ENCODE measurements around the gene ERVFRD-1.
"Not testable (repeated sequence)": the region's sequence is repeated elsewhere in the genome, so short reads cannot be mapped to it uniquely, and the experiment has no call there.

ERVFRD-1 gene

DNA sequence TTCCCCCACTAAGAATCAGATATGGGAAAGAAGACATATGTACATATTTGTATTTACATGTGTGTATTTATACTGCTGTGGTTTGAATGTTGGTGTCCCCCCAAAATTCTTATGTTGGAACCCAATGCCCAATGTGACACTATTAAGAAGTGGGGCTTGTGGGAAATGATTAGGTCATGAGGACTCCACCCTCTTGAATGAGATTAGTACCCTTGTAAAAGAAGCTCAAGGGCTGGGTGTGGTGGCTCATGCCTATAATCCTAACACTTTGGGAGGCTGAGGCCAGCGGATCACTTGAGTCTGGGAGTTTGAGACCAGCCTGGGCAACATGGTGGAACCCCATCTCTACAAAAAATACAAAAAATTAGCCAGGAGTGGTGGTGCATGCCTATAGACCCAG is 21.8 kb downstream of the ERVFRD-1 start:
- Histone ChIP-seq H3K27ac (no peak overlapping the region), H3K27me3 (no peaks in the 10 kb centered on the region), H3K9ac (no peak overlapping the region), H3K9me3 (replicated peaks in 1 of 11) (peaks cover 6 to 15% (median 9%) of the 10 kb centered on the region in 11 experiments; a peak in 16 of 22 replicates), H3K4me3 (no peak overlapping the region), H4K20me1 (peaks cover 0 to 3% (median 0%) of the 10 kb centered on the region in 11 experiments; a peak in 2 of 22 replicates), H3K4me2 (no peak overlapping the region), H3K36me3 (no peaks in the 10 kb centered on the region), H3K4me1 (peaks cover 8 to 21% (median 17%) of the 10 kb centered on the region in 10 experiments)
- no peak for TF ChIP-seq Cebpa-rat (IDR thresholded peaks at IDR 0.05)

DNA sequence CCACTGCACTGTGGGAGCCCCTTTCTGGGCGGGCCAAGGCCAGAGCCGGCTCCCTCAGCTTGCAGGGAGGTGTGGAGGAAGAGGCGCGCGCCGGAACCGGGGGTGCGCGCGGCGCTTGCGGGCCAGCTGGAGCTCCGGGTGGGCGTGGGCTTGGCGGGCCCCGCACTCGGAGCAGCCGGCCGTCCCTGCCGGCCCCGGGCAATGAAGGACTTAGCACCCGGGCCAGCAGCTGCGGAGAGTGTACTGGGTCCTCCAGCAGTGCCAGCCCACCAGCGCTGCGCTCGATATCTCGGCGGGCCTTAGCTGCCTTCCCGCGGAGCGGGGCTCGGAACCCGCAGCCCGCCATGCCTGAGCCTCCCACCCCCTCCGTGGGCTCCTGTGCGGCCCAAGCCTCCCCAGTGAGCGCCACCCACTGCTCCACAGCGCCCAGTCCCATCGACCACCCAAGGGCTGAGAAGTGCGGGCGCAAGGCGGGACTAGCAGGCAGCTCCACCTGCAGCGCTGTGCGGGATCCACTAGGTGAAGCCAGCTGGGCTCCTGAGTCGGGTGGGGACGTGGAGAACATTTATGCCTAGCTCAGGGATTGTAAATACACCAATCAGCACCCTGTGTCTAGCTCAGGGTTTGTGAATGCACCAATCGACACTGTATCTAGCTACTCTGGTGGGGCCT is 24.2 kb downstream of the ERVFRD-1 start:
- H3K4me1 ChIP-seq: peaks cover 0 to 13% (median 10%) of the 10 kb centered on the region in 10 experiments; a peak in 14 of 20 replicates
- H4K20me1 ChIP-seq, H3K9ac ChIP-seq, H3K36me3 ChIP-seq, H3K27me3 ChIP-seq, H3K4me3 ChIP-seq, H3K27ac ChIP-seq, H3K4me2 ChIP-seq: not testable (repeated sequence)
- peaks cover 6 to 15% (median 9%) of the 10 kb centered on the region in 11 experiments; a peak in 16 of 22 replicates for H3K9me3 ChIP-seq (replicated peaks in 1 of 11)

DNA sequence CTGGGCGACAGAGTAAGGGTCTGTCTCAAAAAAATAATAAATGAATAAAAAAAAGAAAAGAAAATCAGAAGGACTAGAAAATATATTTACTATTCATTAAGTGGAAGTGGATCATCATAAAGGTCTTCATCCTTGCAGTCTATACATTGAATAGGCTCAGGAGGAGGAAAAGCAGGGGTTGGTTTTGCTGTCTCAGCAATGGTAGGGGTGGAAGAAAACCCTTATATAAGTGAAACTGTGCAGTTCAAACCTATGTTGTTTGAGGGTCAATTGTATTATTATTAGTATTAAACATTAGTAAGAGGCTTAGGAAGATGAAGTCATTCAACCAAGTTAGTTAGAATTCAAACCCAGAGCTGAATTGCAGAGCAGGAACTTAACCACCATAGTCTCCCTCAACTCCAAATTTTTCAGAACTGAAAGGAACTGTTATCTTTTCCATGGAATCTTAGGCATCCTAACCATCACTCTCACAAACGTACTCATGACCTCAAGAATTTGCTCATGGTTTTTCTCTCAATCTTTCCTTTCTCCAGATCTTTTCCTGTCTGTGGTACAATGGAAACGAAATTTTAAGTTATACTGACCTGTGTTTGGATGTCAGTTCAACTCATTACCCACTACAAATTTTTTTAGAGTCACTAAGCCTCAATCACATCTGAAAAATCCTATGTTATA is 25.6 kb downstream of the ERVFRD-1 start:
- no peak overlapping the region for H3K4me2 ChIP-seq
- no peak for TF ChIP-seq Cebpa-rat (IDR thresholded peaks at IDR 0.05)
- no peaks in the 10 kb centered on the region for H4K20me1 ChIP-seq
- H3K4me3 ChIP-seq: no peak overlapping the region
- H3K27me3 ChIP-seq: no peaks in the 10 kb centered on the region
- H3K36me3 ChIP-seq: no peaks in the 10 kb centered on the region
- peaks cover 6 to 15% (median 9%) of the 10 kb centered on the region in 11 experiments; a peak in 16 of 22 replicates for H3K9me3 ChIP-seq (replicated peaks in 1 of 11)
- peaks cover 0 to 1% (median 0%) of the 10 kb centered on the region in 10 experiments; a peak in 3 of 20 replicates for H3K4me1 ChIP-seq
- no peak overlapping the region for H3K27ac ChIP-seq
- H3K9ac ChIP-seq: no peak overlapping the region

DNA sequence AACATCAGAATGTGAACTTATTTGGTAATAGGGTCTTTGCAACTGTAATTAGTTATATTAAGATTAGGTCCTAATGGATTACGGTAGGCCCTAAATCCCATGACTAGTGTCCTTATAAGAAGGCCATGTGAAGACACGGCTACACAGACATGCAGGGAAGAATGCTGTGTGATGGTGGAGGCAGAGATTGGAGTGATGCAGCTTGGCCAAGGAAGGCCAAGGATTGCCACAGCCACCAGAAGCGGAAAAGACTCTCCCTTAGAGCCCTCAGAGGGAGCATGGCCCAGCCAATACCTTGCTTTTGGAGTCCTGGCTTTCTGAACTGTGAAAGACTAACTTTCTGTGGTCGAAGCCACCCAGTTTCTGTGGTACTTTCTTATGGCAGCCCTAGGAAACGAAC is 27.6 kb downstream of the ERVFRD-1 start:
- Histone ChIP-seq H3K4me1 (no peaks in the 10 kb centered on the region), H3K27ac (no peak overlapping the region), H3K9ac (no peak overlapping the region), H3K9me3 (replicated peaks in 1 of 11) (peaks cover 6 to 15% (median 9%) of the 10 kb centered on the region in 11 experiments; a peak in 16 of 22 replicates), H3K4me3 (no peak overlapping the region), H3K36me3 (no peaks in the 10 kb centered on the region), H3K4me2 (no peak overlapping the region), H4K20me1 (no peaks in the 10 kb centered on the region), H3K27me3 (no peaks in the 10 kb centered on the region)
- no peak for TF ChIP-seq Cebpa-rat (IDR thresholded peaks at IDR 0.05)

DNA sequence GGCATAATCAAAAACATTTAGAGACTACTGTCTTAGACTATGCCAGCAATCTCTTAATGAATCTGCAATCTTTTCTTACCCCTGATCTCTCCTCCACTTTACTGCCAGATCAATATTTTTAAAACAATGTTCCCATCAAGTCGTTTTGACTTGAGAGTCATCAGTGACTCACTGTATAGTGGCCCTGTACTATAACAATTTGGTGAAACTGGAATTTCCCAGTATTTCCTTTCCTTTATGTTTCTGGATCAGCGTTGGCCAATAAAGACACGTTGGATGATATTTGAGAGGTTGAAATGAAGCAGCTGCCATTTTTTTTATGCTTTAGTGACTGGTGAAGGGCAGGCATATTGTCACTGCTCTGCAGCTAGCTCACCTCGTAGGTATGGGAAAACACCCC is 28.0 kb downstream of the ERVFRD-1 start:
- H3K4me3 ChIP-seq: no peak overlapping the region
- no peaks in the 10 kb centered on the region for H3K36me3 ChIP-seq
- no peaks in the 10 kb centered on the region for H3K4me1 ChIP-seq
- no peak overlapping the region for H3K27ac ChIP-seq
- H3K4me2 ChIP-seq: no peak overlapping the region
- no peak overlapping the region for H3K9ac ChIP-seq
- H3K27me3 ChIP-seq: no peaks in the 10 kb centered on the region
- H3K9me3 ChIP-seq (replicated peaks in 1 of 11): peaks cover 6 to 15% (median 9%) of the 10 kb centered on the region in 11 experiments; a peak in 16 of 22 replicates
- no peak for TF ChIP-seq Cebpa-rat (IDR thresholded peaks at IDR 0.05)
- H4K20me1 ChIP-seq: no peaks in the 10 kb centered on the region

DNA sequence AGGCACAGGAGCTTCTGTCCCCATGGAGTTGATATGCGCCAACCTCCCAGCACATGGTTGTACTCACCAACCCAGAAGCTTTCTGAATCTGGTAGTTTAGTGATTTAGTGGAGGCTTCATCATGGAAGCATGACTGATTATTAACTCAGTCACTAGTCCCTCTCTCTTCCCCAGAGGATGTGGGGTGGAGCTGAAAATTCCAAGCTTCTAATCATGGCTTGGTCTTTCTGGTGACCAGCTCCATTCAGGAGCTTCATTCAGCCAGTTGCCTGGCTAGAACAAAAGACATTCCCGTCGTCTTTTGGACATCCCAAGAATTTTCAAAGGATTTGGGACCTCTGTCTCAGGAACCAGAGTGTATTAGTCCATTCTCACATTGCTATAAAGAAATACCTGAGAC is 31.2 kb downstream of the ERVFRD-1 start:
- H3K36me3 ChIP-seq: no peaks in the 10 kb centered on the region
- H3K9ac ChIP-seq: no peak overlapping the region
- no peaks in the 10 kb centered on the region for H4K20me1 ChIP-seq
- no peak overlapping the region for H3K4me2 ChIP-seq
- H3K27ac ChIP-seq: no peak overlapping the region
- no peaks in the 10 kb centered on the region for H3K4me1 ChIP-seq
- H3K27me3 ChIP-seq: no peaks in the 10 kb centered on the region
- no peaks in the 10 kb centered on the region; a peak in 1 of 22 replicates for H3K9me3 ChIP-seq (replicated peaks in 1 of 11)
- no peak for TF ChIP-seq Cebpa-rat (IDR thresholded peaks at IDR 0.05)
- H3K4me3 ChIP-seq: no peak overlapping the region

DNA sequence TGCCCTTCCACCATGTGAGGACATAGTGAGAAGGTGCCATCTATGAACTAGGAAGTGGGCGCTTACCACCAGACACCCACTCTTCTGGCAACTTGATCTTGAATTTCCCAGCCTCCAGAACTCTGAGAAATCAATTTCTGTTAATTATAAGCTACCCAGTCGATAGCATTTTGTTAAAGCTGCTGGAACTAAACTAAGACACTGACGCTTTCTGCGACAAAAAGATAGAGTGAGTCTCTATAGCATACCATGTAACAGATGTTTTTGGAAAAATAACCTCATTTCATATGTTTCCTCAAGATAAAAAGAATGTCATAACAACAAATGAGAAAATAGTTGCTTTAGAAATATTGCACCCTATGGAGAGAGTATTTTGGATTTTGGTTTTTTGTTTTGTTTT is 33.3 kb downstream of the ERVFRD-1 start:
- Histone ChIP-seq H3K27me3 (no peaks in the 10 kb centered on the region), H3K4me1 (no peaks in the 10 kb centered on the region), H3K4me3 (no peak overlapping the region), H3K4me2 (no peak overlapping the region), H3K27ac (no peak overlapping the region), H4K20me1 (no peaks in the 10 kb centered on the region), H3K36me3 (no peaks in the 10 kb centered on the region), H3K9ac (no peak overlapping the region), H3K9me3 (replicated peaks in 1 of 11) (no peaks in the 10 kb centered on the region; a peak in 1 of 22 replicates)
- TF ChIP-seq Cebpa-rat (IDR thresholded peaks at IDR 0.05): no peak

DNA sequence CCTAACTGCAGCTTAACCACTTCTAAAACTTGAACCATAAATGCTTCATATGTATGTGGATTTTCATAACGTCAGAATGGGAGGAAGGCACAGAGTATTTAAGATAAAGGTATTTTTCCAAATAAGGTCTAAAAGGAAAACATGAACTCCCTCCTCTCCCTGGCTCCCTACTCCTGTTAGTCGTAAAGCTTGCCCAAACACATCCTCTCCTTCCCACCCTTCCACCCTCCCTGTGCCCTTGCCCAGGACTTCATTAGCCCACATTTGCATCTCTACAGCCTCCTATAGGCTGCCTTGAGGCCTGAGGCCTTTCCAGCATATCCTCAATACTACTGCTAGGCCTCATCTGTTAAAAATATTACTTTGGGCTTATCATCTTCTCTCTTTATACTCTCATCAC is 35.0 kb downstream of the ERVFRD-1 start:
- no peaks in the 10 kb centered on the region; a peak in 1 of 22 replicates for H3K9me3 ChIP-seq (replicated peaks in 1 of 11)
- no peak overlapping the region for H3K4me3 ChIP-seq
- no peak overlapping the region for H3K4me2 ChIP-seq
- TF ChIP-seq Cebpa-rat (IDR thresholded peaks at IDR 0.05): no peak
- H3K36me3 ChIP-seq: no peaks in the 10 kb centered on the region
- no peak overlapping the region for H3K9ac ChIP-seq
- no peaks in the 10 kb centered on the region for H4K20me1 ChIP-seq
- H3K27me3 ChIP-seq: no peaks in the 10 kb centered on the region
- no peak overlapping the region for H3K27ac ChIP-seq
- H3K4me1 ChIP-seq: no peaks in the 10 kb centered on the region

DNA sequence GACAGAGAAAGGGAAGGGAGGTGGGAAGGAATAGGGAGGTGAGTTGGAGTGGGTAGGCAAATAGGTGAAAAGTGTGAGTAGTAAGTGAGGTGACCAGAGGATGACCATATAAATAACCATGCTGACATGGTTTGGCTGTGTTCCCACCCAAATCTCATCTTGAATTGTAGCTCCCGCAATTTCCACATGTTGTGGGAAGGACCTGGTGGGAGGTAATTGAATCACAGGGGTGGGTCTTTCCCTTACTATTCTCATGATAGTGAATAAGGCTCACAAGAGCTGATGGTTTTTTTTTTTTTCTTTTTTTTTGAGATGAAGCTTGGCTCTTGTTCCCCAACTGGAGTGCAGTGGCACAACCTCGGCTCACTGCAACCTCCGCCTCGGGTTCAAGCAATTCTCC is 39.4 kb downstream of the ERVFRD-1 start:
- Histone ChIP-seq H3K4me2 (no peak overlapping the region), H3K27ac (no peak overlapping the region)

More for the DNA sequence above, 39.4 kb downstream of the ERVFRD-1 start:
- no peak overlapping the region for H3K4me3 ChIP-seq
- H3K4me1 ChIP-seq: peaks cover 0 to 5% (median 0%) of the 10 kb centered on the region in 10 experiments; a peak in 1 of 20 replicates
- no peaks in the 10 kb centered on the region for H3K36me3 ChIP-seq
- no peaks in the 10 kb centered on the region for H3K27me3 ChIP-seq
- no peaks in the 10 kb centered on the region for H3K9me3 ChIP-seq (replicated peaks in 1 of 11)
- H4K20me1 ChIP-seq: no peaks in the 10 kb centered on the region
- no peak for TF ChIP-seq Cebpa-rat (IDR thresholded peaks at IDR 0.05)
- no peak overlapping the region for H3K9ac ChIP-seq
